ENCODE results near the gene PRKAR1B. TPM values are rescaled to one million over a fixed set of nuclear protein-coding genes. Genes with fewer than 3 reads are reported as not detected.

The PRKAR1B gene
- total RNA-seq, 2 donors from 2014 or later = 33.5 to 43.2 TPM

- H3K9me3 ChIP-seq (ENCODE audit: control insufficient read depth, low read length) = no peaks in the 10 kb centered on the region
- Mint-ChIP-seq H3K27me3 (ENCODE audit: insufficient read depth) (no peaks in the 10 kb centered on the region), H3K27ac (no peak overlapping the region)
Observed at GRCh38 chr7:510131-510481, 217.0 kb downstream of the PRKAR1B start.

GRCh38 chr7:509426-510130, 217.5 kb downstream of the PRKAR1B start:
- H3K36me3 Mint-ChIP-seq (ENCODE audit: low read depth) = peaks cover 16% of the 10 kb centered on the region
- Histone ChIP-seq H3K4me3 (ENCODE audit: low read length) (no peak overlapping the region), H3K9ac (ENCODE audit: extremely low read depth, low read length, poor library complexity, severe bottlenecking) (no peak overlapping the region), H3K27me3 (ENCODE audit: control insufficient read depth, insufficient read depth, low read length, poor library complexity, severe bottlenecking) (peaks cover 10% of the 10 kb centered on the region), H3K27ac (ENCODE audit: low read depth, low read length) (no peak overlapping the region), H3K4me1 (ENCODE audit: control insufficient read depth, insufficient read depth, low read length) (no peaks in the 10 kb centered on the region), H3K9me3 (ENCODE audit: control insufficient read depth, low read length) (no peaks in the 10 kb centered on the region), H3K36me3 (ENCODE audit: control insufficient read depth, insufficient read depth, low read length) (no peaks in the 10 kb centered on the region)
- no peaks in the 10 kb centered on the region for H3K9me3 Mint-ChIP-seq
- no peak overlapping the region for H3K27ac Mint-ChIP-seq
- peaks cover 2% of the 10 kb centered on the region for H3K4me1 Mint-ChIP-seq
- TF ChIP-seq, protein P1, sequence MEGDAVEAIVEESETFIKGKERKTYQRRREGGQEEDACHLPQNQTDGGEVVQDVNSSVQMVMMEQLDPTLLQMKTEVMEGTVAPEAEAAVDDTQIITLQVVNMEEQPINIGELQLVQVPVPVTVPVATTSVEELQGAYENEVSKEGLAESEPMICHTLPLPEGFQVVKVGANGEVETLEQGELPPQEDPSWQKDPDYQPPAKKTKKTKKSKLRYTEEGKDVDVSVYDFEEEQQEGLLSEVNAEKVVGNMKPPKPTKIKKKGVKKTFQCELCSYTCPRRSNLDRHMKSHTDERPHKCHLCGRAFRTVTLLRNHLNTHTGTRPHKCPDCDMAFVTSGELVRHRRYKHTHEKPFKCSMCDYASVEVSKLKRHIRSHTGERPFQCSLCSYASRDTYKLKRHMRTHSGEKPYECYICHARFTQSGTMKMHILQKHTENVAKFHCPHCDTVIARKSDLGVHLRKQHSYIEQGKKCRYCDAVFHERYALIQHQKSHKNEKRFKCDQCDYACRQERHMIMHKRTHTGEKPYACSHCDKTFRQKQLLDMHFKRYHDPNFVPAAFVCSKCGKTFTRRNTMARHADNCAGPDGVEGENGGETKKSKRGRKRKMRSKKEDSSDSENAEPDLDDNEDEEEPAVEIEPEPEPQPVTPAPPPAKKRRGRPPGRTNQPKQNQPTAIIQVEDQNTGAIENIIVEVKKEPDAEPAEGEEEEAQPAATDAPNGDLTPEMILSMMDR (conservative IDR thresholded peaks at IDR 0.05) = peak; percentile 42
- DNase-seq = no peak
- H3K27me3 Mint-ChIP-seq (ENCODE audit: insufficient read depth) = no peaks in the 10 kb centered on the region
- no peak overlapping the region for H3K4me3 Mint-ChIP-seq
- WGBS, 2 experiments (ENCODE audit: insufficient coverage in 1 of 2, insufficient read length in 1 of 2) = 92 to 96% methylated on average over 9 to 20 of the region's 20 CpGs

More at GRCh38 chr7:510131-510481, 217.0 kb downstream of the PRKAR1B start:
- Histone ChIP-seq H3K27me3 (ENCODE audit: control insufficient read depth, insufficient read depth, low read length, poor library complexity, severe bottlenecking) (peaks cover 14% of the 10 kb centered on the region), H3K27ac (ENCODE audit: low read depth, low read length) (no peak overlapping the region), H3K36me3 (ENCODE audit: control insufficient read depth, insufficient read depth, low read length) (no peaks in the 10 kb centered on the region), H3K9ac (ENCODE audit: extremely low read depth, low read length, poor library complexity, severe bottlenecking) (no peak overlapping the region), H3K4me3 (ENCODE audit: low read length) (no peak overlapping the region), H3K4me1 (ENCODE audit: control insufficient read depth, insufficient read depth, low read length) (no peaks in the 10 kb centered on the region)
- H3K36me3 Mint-ChIP-seq (ENCODE audit: low read depth) = peaks cover 14% of the 10 kb centered on the region
- H3K4me1 Mint-ChIP-seq = peaks cover 3% of the 10 kb centered on the region
- WGBS, 2 experiments (ENCODE audit: insufficient coverage in 1 of 2, insufficient read length in 1 of 2) = 93 to 97% methylated on average over 6 to 17 of the region's 17 CpGs
- no peak overlapping the region for H3K4me3 Mint-ChIP-seq
- no peaks in the 10 kb centered on the region for H3K9me3 Mint-ChIP-seq
- TF ChIP-seq, protein P1 (conservative IDR thresholded peaks at IDR 0.05) = no peak
- no peak for DNase-seq

DNA sequence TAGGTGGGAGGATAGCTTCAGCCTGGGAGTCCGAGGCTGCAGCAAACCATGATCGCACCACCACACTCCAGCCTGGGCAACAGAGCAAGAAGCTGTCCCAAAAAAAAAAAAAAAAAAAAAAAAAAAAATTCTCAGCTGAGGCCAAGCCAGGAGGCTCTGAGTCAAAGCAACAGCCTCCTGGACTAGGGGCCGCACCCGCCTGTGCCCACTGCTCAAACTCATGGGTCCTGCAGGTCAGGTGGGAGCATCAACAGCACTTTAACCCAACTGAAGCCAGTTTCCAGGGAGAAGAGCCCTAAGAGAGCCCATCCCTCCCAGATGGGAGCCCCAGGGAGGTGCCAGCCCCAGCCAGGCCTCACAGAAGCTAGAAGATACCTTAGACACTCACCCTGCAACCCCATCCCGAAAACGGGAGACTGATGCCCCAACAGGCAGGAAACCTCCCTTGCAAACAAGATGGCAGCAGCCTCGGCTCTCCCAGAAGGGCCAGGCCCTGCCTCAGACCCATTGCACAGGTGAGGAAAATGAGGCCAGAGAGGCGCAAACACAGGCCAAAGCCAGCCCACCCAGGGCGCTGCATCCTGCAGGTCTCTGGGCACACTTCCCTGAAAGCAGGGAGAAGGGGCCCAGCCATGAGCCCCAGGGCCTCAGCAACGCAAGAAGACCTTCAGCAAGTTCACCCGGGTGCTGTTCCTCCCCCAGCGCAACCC, 218.5 kb downstream of the PRKAR1B start:
- no peaks in the 10 kb centered on the region for H3K9me3 ChIP-seq (ENCODE audit: control insufficient read depth, low read length)
- no peaks in the 10 kb centered on the region for H3K27me3 Mint-ChIP-seq (ENCODE audit: insufficient read depth)
- H3K9ac ChIP-seq (ENCODE audit: extremely low read depth, low read length, poor library complexity, severe bottlenecking) = no peak overlapping the region
- H3K4me1 ChIP-seq (ENCODE audit: control insufficient read depth, insufficient read depth, low read length) = peaks cover 3% of the 10 kb centered on the region
- no peaks in the 10 kb centered on the region for H3K36me3 ChIP-seq (ENCODE audit: control insufficient read depth, insufficient read depth, low read length)
- H3K4me1 Mint-ChIP-seq = peaks cover 8% of the 10 kb centered on the region
- TF ChIP-seq, protein P1 (conservative IDR thresholded peaks at IDR 0.05) = no peak
- no peak overlapping the region for H3K27ac Mint-ChIP-seq
- H3K27ac ChIP-seq (ENCODE audit: low read depth, low read length) = no peak overlapping the region
- no peaks in the 10 kb centered on the region for H3K9me3 Mint-ChIP-seq
- 91 to 98% methylated on average over 7 to 12 of the region's 12 CpGs for WGBS, 2 experiments (ENCODE audit: insufficient coverage in 1 of 2, insufficient read length in 1 of 2)
- H3K4me3 ChIP-seq (ENCODE audit: low read length) = no peak overlapping the region
- no peaks in the 10 kb centered on the region for H3K27me3 ChIP-seq (ENCODE audit: control insufficient read depth, insufficient read depth, low read length, poor library complexity, severe bottlenecking)
- no peak for DNase-seq
- H3K4me3 Mint-ChIP-seq = no peak overlapping the region
- peaks cover 18% of the 10 kb centered on the region for H3K36me3 Mint-ChIP-seq (ENCODE audit: low read depth)

Measured in endodermal cell (in vitro differentiated cells).